PFSK-1 (cell line): ENCODE measurements around the gene KSR2.

Source experiments
- FOXP2 ChIP-seq: optimal IDR thresholded peaks from 2 replicates; pipeline ENCODE3; 2011; ENCODE audit warnings: borderline replicate concordance, control low read depth, inconsistent platforms; ENCODE audit not compliant: insufficient read depth; ENCODE audit errors: extremely low read length, extremely low read depth
- POLR2AphosphoS5 ChIP-seq: IDR thresholded peaks from 2 replicates; pipeline ENCODE4 v1.6.1; 2012; ENCODE audit warnings: low read depth, mild to moderate bottlenecking, control low read depth, low read length, moderate library complexity
- SIN3A ChIP-seq: IDR thresholded peaks from 2 replicates; pipeline ENCODE4 v1.6.1; 2012; ENCODE audit warnings: mild to moderate bottlenecking, low read length, moderate library complexity, borderline replicate concordance; ENCODE audit not compliant: insufficient read depth
- TAF1 ChIP-seq: IDR thresholded peaks from 2 replicates; pipeline ENCODE4 v1.6.1; 2012; ENCODE audit warnings: low read length, control low read depth, borderline replicate concordance; ENCODE audit not compliant: insufficient read depth
- TF ChIP-seq, protein P1 (sequence below), 2 experiments: IDR thresholded peaks; 2 replicates each; pipeline versions ENCODE4 v1.6.1 to v1.8.0; 2011 to 2012; ENCODE audit warnings: low read depth in 2 of 2, low read length in 2 of 2, control low read depth in 1 of 2, inconsistent platforms in 1 of 2, mild to moderate bottlenecking in 1 of 2, moderate library complexity in 1 of 2; ENCODE audit not compliant: insufficient read depth in 1 of 2

DNA sequence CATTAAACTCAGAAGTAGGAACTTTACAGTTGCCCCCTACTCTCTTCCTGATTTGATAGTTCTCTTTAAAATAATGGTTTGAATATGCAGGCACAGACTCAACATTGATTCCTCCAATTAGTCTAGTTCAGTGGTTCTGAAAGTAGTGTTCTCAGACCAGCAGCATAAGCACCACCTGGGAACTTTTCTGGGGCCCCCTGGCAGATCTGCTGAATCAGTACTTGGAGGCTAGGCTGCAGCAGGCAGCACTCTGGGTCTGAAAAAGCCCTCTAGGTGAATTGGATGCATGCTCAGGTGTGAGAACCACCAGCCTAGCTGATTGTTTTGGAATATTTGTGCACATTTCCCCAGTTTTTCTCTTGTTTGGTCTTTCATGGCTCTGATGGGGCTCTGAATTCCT, 408.8 kb downstream of the KSR2 start:
- TF ChIP-seq, protein P1, sequence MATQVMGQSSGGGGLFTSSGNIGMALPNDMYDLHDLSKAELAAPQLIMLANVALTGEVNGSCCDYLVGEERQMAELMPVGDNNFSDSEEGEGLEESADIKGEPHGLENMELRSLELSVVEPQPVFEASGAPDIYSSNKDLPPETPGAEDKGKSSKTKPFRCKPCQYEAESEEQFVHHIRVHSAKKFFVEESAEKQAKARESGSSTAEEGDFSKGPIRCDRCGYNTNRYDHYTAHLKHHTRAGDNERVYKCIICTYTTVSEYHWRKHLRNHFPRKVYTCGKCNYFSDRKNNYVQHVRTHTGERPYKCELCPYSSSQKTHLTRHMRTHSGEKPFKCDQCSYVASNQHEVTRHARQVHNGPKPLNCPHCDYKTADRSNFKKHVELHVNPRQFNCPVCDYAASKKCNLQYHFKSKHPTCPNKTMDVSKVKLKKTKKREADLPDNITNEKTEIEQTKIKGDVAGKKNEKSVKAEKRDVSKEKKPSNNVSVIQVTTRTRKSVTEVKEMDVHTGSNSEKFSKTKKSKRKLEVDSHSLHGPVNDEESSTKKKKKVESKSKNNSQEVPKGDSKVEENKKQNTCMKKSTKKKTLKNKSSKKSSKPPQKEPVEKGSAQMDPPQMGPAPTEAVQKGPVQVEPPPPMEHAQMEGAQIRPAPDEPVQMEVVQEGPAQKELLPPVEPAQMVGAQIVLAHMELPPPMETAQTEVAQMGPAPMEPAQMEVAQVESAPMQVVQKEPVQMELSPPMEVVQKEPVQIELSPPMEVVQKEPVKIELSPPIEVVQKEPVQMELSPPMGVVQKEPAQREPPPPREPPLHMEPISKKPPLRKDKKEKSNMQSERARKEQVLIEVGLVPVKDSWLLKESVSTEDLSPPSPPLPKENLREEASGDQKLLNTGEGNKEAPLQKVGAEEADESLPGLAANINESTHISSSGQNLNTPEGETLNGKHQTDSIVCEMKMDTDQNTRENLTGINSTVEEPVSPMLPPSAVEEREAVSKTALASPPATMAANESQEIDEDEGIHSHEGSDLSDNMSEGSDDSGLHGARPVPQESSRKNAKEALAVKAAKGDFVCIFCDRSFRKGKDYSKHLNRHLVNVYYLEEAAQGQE (IDR thresholded peaks at IDR 0.05; ENCODE audit: insufficient read depth in 1 of 2, low read depth in 2 of 2, low read length in 2 of 2), result no peak
- TF ChIP-seq POLR2AphosphoS5 (no peak), TAF1 (no peak), SIN3A (no peak), FOXP2 (no peak)
